ENCODE results near the gene QSOX2. TPM values are rescaled to one million over a fixed set of nuclear protein-coding genes. Genes with fewer than 3 reads are reported as not detected.

QSOX2 gene
- total RNA-seq, 4 donors from 2014 or later, result 5.6 to 18.5 (median 6.6) TPM

GRCh38 chr9:136223871-136224640 is 21.6 kb downstream of the QSOX2 start:
- ATAC-seq (ENCODE audit: low FRiP score), result no peak
- TF ChIP-seq, protein P1, sequence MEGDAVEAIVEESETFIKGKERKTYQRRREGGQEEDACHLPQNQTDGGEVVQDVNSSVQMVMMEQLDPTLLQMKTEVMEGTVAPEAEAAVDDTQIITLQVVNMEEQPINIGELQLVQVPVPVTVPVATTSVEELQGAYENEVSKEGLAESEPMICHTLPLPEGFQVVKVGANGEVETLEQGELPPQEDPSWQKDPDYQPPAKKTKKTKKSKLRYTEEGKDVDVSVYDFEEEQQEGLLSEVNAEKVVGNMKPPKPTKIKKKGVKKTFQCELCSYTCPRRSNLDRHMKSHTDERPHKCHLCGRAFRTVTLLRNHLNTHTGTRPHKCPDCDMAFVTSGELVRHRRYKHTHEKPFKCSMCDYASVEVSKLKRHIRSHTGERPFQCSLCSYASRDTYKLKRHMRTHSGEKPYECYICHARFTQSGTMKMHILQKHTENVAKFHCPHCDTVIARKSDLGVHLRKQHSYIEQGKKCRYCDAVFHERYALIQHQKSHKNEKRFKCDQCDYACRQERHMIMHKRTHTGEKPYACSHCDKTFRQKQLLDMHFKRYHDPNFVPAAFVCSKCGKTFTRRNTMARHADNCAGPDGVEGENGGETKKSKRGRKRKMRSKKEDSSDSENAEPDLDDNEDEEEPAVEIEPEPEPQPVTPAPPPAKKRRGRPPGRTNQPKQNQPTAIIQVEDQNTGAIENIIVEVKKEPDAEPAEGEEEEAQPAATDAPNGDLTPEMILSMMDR (IDR thresholded peaks at IDR 0.05), result no peak
- no peak for DNase-seq (ENCODE audit: low spot score)

DNA sequence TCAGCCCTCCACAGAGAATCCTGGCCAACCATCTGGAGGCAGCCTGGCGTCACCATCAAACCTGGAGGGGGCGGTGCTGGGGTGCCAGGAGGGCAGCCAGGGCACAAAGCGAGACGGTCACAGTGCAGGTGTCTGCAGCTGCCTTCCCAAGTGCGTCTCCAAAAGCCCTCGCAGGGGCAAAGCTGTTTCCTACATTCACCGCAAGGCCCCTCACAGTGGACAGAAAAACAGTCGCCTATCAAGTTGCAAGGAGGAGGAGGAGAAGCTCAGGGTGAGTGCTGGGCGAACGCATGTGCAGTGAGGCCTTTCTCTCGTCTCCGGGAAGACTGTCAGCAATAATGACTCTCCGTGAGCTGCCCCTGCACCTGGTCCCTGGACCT is 22.7 kb downstream of the QSOX2 start:
- DNase-seq (ENCODE audit: low spot score), result no peak
- ATAC-seq (ENCODE audit: low FRiP score), result no peak
- TF ChIP-seq, protein P1 (IDR thresholded peaks at IDR 0.05), result no peak

DNA sequence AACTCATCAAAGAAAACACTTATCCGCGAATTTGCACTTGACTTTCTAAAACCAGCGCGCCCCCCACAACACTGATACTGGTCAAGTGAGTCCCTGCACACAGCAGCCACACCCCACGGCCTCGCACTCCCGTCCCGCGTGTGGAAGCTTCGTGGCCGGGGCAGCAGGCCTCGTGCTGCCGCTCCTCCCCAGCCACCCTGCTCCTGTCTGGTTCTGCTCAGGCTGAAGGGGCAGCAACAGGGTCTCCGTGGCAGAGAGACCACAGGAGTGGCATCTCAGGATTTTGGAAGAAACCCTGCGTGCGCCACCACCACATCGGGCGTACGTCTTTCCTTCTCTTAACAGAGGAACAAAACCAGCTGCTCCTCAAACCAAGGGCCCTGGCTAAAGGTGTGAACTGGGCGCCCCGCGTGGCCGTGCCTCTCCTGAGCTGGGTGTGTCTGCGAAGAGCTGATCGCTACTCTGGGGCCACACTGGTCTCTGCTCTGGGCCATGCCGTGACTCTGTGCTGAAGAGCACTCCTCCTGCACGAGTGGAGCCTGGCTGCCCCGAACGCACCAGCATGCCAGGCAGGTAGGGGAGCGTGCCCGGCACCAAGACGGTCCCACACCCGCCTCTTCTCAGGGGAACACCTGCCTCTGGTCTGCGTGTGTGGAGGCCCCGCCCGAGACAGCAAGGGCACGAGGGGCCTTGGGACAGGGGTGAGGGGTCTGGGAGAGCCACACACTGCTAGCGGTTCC is 23.3 kb downstream of the QSOX2 start:
- TF ChIP-seq, protein P1 (IDR thresholded peaks at IDR 0.05), result no peak
- ATAC-seq (ENCODE audit: low FRiP score), result no peak
- DNase-seq (ENCODE audit: low spot score), result no peak

GRCh38 chr9:136220017-136220729 is 25.4 kb downstream of the QSOX2 start:
- no peak for ATAC-seq (ENCODE audit: low FRiP score)
- TF ChIP-seq, protein P1 (IDR thresholded peaks at IDR 0.05), result no peak
- no peak for DNase-seq (ENCODE audit: low spot score)

GRCh38 chr9:136219276-136219675 is 26.3 kb downstream of the QSOX2 start:
- no peak for ATAC-seq (ENCODE audit: low FRiP score)
- no peak for DNase-seq (ENCODE audit: low spot score)
- TF ChIP-seq, protein P1 (IDR thresholded peaks at IDR 0.05), result no peak

DNA sequence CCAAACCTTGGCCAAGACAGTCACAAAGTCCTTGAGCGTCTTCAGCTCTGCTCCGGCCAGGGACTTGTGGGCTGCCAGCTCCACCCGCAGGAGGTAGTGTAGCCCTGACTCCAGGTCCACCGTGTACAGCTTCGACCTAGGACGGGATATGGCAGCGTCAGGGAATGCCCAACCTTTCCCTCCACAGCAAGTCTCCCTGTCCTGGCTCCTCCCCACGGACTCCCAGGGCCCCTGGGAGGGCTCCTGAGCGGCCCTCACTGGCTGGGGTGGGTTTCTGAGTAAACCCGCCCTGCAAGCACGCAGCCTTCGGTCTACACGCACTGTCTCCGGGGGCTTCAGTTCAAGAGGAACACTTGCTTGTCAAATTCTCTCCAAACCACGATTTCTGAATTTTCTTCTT is 26.9 kb downstream of the QSOX2 start:
- TF ChIP-seq, protein P1 (IDR thresholded peaks at IDR 0.05), result no peak
- ATAC-seq (ENCODE audit: low FRiP score) (no peak), DNase-seq (ENCODE audit: low spot score) (no peak)
